Epithelial cell of esophagus (primary cell): ENCODE data around the gene SIX5.
A peak's percentile ranks its signal among the peaks of the same experiment; 100 is the strongest.
"Not testable (repeated sequence)": the region's sequence is repeated elsewhere in the genome, so short reads cannot be mapped to it uniquely, and the experiment has no call there.

Experiments
- DNase-seq: peaks from one replicate; pipeline ENCODE4 v3.0.0; 2010; ENCODE audit warnings: low read depth
- H3K4me3 ChIP-seq: 2 replicates; pipeline ENCODE4 v1.5.1; 2011; ENCODE audit warnings: mild to moderate bottlenecking, low read length, control low read depth
- TF ChIP-seq, protein P1 (sequence below): IDR thresholded peaks from 2 replicates; pipeline ENCODE4 v1.5.1; 2011; ENCODE audit warnings: low read depth, mild to moderate bottlenecking, low read length, control low read depth, inconsistent platforms; ENCODE audit not compliant: insufficient read depth; ENCODE audit errors: missing control alignments

Gene SIX5

DNA sequence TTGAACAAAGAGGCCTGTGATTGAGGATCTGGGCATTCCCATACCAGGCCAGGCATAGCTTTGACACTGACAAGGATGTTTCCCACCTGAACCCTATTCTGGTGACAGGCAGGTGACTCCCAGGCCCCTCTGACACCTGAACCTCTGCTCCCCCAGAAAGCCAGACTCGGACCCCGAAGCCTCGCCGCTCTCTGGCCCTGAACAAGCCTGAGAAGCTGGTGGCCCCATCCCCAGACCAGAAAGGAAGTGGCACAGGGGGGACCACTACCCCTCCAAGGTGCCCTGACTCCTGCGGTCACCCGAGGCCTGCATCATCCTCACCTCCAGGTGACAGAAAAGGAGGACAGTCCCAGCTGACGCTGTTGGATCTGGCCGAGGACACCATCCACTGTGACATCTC lies 14.7 kb downstream of the SIX5 start:
- H3K4me3 ChIP-seq = no peak overlapping the region
- no peak for DNase-seq
- TF ChIP-seq, protein P1, sequence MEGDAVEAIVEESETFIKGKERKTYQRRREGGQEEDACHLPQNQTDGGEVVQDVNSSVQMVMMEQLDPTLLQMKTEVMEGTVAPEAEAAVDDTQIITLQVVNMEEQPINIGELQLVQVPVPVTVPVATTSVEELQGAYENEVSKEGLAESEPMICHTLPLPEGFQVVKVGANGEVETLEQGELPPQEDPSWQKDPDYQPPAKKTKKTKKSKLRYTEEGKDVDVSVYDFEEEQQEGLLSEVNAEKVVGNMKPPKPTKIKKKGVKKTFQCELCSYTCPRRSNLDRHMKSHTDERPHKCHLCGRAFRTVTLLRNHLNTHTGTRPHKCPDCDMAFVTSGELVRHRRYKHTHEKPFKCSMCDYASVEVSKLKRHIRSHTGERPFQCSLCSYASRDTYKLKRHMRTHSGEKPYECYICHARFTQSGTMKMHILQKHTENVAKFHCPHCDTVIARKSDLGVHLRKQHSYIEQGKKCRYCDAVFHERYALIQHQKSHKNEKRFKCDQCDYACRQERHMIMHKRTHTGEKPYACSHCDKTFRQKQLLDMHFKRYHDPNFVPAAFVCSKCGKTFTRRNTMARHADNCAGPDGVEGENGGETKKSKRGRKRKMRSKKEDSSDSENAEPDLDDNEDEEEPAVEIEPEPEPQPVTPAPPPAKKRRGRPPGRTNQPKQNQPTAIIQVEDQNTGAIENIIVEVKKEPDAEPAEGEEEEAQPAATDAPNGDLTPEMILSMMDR = no peak

DNA sequence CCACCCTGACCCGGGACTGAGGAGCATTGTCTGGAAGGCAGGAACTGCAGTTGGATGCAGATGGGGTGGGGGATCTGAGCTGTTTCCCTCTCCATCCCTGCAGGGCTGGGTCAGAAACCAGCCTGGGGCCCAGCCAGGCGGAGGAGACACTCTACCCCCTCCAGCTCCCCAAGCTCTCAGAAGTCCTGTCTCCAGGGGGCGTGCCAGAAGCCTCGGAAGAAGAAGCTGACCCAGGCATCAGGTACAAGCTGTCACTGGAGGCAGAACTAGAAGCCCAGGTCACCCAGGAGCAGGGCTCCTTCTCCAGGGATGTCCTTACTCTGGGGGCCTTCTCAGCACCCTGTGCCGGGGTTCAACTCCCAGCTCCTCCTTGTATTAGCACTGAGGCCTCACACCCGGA lies 15.5 kb downstream of the SIX5 start:
- TF ChIP-seq, protein P1 = no peak
- no peak for DNase-seq
- H3K4me3 ChIP-seq = no peak overlapping the region

DNA sequence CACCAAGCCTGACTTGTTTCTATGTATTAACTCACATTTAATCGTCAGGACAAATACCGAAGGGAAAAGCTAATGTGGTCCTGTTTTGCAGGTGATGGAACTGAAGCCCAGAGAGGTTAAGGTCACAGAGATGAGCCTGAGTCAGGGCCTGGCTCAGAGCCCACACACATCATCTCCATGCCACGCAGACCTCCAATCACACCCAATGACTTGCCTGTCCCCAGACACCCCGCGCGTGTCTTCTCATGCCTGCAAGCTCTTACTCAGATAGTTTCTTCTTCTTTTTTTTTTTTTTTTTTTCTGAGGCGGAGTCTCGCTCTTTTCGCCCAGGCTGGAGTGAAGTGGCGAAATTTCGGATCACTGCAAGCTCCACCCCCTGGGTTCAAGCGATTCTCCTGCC lies 16.4 kb downstream of the SIX5 start:
- TF ChIP-seq, protein P1 = no peak
- no peak overlapping the region for H3K4me3 ChIP-seq
- peak; percentile 99 for DNase-seq

DNA sequence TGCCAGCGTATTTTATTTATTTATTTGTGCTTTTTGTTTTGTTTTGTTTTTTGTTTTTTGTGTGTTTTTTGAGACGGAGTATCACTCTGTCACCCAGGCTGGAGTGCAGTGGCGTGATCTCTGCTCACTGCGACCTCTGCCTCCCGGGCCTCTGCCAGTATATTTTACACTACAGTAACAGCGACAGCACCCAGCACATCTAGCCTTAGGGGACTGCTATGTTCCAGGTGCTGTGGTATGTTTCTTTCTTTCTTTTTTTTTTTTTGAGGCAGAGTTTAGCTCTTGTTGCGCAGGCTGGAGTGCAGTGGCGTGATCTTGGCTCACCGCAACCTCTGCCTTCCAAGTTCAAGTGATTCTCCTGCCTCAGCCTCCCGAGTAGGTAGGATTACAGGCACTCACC lies 17.6 kb downstream of the SIX5 start:
- DNase-seq, H3K4me3 ChIP-seq: not testable (repeated sequence)

DNA sequence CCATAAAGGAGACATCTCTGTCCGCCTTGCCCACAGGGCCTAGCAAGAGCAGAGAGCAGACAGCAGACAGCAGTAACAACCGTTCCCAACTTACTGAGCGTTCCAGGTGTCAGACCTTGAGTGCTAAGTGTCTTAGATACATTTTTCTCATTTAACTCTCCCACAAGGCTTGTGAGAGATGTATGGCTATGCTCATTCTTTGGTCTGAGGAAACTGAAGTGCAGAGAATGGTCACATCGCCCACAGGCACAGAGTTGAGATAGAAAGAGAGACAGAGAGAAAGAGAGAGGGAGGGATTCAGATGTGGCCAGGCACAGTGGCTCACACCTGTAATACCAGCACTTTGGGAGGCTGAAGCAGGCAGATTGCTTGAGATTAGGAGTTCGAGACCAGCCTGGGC lies 21.5 kb downstream of the SIX5 start:
- no peak overlapping the region for H3K4me3 ChIP-seq
- DNase-seq = no peak
- TF ChIP-seq, protein P1 = no peak

DNA sequence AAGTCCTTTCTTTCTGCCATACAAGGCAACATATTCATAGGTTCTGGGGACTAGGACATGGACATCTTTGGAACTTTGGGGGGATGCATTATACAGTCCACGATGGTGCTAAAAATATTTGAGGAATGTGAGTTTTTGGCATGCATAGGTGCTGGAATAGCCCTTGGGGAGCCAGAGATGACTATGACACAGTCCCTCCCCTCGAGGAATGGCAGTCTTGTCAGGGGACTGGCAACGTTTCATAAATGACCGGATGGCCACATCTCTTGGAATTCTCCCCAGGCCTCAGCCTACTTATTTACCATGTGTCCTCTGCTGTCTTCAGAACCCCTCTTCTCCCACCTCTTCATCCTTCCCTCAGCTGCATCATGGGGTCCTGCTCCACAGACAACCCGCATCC lies 22.2 kb downstream of the SIX5 start:
- no peak overlapping the region for H3K4me3 ChIP-seq
- DNase-seq = no peak
- TF ChIP-seq, protein P1 = no peak

DNA sequence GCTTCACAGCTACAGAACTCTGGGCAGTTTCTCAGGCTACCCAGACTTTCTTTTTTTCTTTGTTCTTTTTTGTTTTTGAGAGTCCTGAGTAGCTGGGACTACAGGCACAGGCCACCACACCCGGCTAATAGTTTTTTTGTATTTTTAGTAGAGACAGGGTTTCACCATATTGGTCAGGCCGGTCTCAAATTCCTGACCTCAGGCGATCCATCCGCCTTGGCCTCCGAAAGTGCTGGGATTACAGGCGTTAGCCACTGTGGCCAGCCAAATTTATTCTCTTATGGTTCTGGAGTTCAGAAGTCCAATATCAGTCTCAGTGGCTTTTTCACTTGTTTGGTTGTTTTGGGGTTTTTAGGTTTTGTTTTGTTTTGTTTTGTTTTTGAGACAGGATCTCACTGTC lies 23.4 kb downstream of the SIX5 start:
- no peak for DNase-seq
- TF ChIP-seq, protein P1 = no peak
- no peak overlapping the region for H3K4me3 ChIP-seq

DNA sequence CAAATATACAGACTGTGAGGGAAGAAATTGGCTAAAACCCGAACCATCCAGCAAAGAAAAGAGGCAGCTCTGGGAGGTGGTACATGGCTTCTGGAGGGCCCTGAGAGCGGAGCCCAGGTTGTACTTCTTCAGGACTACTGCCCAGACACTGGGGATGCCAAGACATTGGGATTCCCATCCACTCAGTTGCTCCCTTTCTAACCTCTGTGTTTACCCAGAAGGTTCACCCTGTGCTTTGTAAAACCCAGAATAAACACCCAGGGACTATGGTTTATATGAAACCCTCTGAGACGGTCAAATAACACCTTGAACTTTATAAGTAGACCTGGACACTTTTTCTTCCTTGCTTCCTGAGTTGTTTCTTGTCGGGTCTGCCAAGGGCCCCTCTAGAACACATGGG lies 26.1 kb downstream of the SIX5 start:
- DNase-seq = no peak
- TF ChIP-seq, protein P1 = no peak
- no peak overlapping the region for H3K4me3 ChIP-seq
